MV-4-11 (cell line): ENCODE measurements around the gene SYNE3.

Experiments
- DNase-seq: peaks from one replicate; lab custom pipeline; 2025; lab: John Stamatoyannopoulos, UW

SYNE3 gene

GRCh38 chr14:95505030-95505589 is 11.3 kb downstream of the SYNE3 start:
- no peak for DNase-seq

GRCh38 chr14:95504135-95505029 is 12.1 kb downstream of the SYNE3 start:
- DNase-seq = peak; percentile 13

GRCh38 chr14:95503365-95504134 is 12.9 kb downstream of the SYNE3 start:
- no peak for DNase-seq

- DNase-seq = peak; percentile 61
These were observed 14.0 kb downstream of the SYNE3 start for GRCh38 chr14:95502381-95502950.

GRCh38 chr14:95500772-95501401 is 15.6 kb downstream of the SYNE3 start:
- no peak for DNase-seq

- DNase-seq = no peak
These were observed 16.2 kb downstream of the SYNE3 start for GRCh38 chr14:95500201-95500681.

GRCh38 chr14:95499354-95499750 is 17.1 kb downstream of the SYNE3 start:
- no peak for DNase-seq

- no peak for DNase-seq
These were observed 17.7 kb downstream of the SYNE3 start for GRCh38 chr14:95498622-95499353.

GRCh38 chr14:95497561-95498011 is 18.9 kb downstream of the SYNE3 start:
- peak; percentile 36 for DNase-seq

GRCh38 chr14:95496690-95497259 is 19.7 kb downstream of the SYNE3 start:
- DNase-seq = peak; percentile 56

- peak; percentile 22 for DNase-seq
These were observed 20.3 kb downstream of the SYNE3 start for GRCh38 chr14:95496111-95496681.

GRCh38 chr14:95495538-95496025 is 20.9 kb downstream of the SYNE3 start:
- DNase-seq = peak; percentile 93

GRCh38 chr14:95495076-95495475 is 21.4 kb downstream of the SYNE3 start:
- no peak for DNase-seq

- DNase-seq = no peak
These were observed 22.0 kb downstream of the SYNE3 start for GRCh38 chr14:95494456-95494855.

- DNase-seq = no peak
These were observed 22.5 kb downstream of the SYNE3 start for GRCh38 chr14:95493976-95494375.

- no peak for DNase-seq
These were observed 22.9 kb downstream of the SYNE3 start for GRCh38 chr14:95493503-95493902.

GRCh38 chr14:95491936-95492608 is 24.4 kb downstream of the SYNE3 start:
- DNase-seq = no peak

GRCh38 chr14:95490727-95491451 is 25.6 kb downstream of the SYNE3 start:
- no peak for DNase-seq

- DNase-seq = no peak
These were observed 26.3 kb downstream of the SYNE3 start for GRCh38 chr14:95490138-95490509.
